HepG2 (cell line): ENCODE data around the gene MXRA7. TPM values are rescaled to one million over a fixed set of nuclear protein-coding genes. Genes with fewer than 3 reads are reported as not detected.

Experiments
- CHCHD3 ChIP-seq: sonication (generic); formaldehyde crosslinking; IDR thresholded peaks from 2 replicates; pipeline ENCODE4 v1.8.0; 2022; ENCODE audit warnings: mild to moderate bottlenecking, missing genetic modification reagents, moderate library complexity
- GZF1 ChIP-seq: sonication (generic); formaldehyde crosslinking; IDR thresholded peaks from 2 replicates; pipeline ENCODE4 v1.5.1; 2020; ENCODE audit warnings: mild to moderate bottlenecking, missing genetic modification reagents
- HNRNPK ChIP-seq: fragments of 200-400 bp; formaldehyde crosslinking; IDR thresholded peaks from 2 replicates; pipeline ENCODE4 v1.6.1; 2018; ENCODE audit warnings: low read length, low read depth, moderate library complexity, mild to moderate bottlenecking; ENCODE audit not compliant: poor library complexity, severe bottlenecking
- SAP130 ChIP-seq: IDR thresholded peaks from 2 replicates; pipeline ENCODE4 v1.6.1; 2016; ENCODE audit warnings: low read depth
- ZBTB8A ChIP-seq: sonication (generic); formaldehyde crosslinking; IDR thresholded peaks from 2 replicates; pipeline ENCODE4 v1.4.0; 2020; ENCODE audit warnings: mild to moderate bottlenecking, low read depth, missing genetic modification reagents, borderline replicate concordance
- ZNF446 ChIP-seq: sonication (generic); formaldehyde crosslinking; IDR thresholded peaks from 2 replicates; pipeline ENCODE4 v1.5.0; 2020; ENCODE audit warnings: mild to moderate bottlenecking, missing genetic modification reagents
- ZNF547 ChIP-seq: sonication (generic); formaldehyde crosslinking; IDR thresholded peaks from 2 replicates; pipeline ENCODE4 v1.5.1; 2020; ENCODE audit warnings: mild to moderate bottlenecking, missing genetic modification reagents
- ZSCAN20 ChIP-seq: sonication (generic); formaldehyde crosslinking; IDR thresholded peaks from 2 replicates; pipeline ENCODE4 v1.4.0; 2020; ENCODE audit warnings: missing genetic modification reagents, mild to moderate bottlenecking, borderline replicate concordance
- polyA plus RNA-seq, 8 experiments: library from polyadenylated mRNA; depleted of rRNA in 3 of 8; stranded (reverse) in 7 of 8; unstranded in 1 of 8; fragments of >200 nt; fragmentation: Illumina TruSeq in 4 of 8; extraction: Trizol in 4 of 8; gene quantifications; 2 replicates each; pipeline versions ENCODE4 v1.2.1 to v1.2.3, GENCODE V29; 2011 to 2016; ENCODE audit warnings: low read depth in 4 of 8, missing spikeins in 1 of 8, mixed read lengths in 1 of 8; ENCODE audit not compliant: insufficient read depth in 1 of 8
- total RNA-seq, 5 experiments: library from RNA; depleted of rRNA; stranded (reverse); fragments of >200 nt; fragmentation: Illumina TruSeq; extraction: Trizol; gene quantifications; 2 replicates each; pipeline ENCODE4 v1.2.3, GENCODE V29; 2016; ENCODE audit warnings: low read depth in 1 of 5
- TF ChIP-seq, protein P1 (sequence below): sonication (generic); formaldehyde crosslinking; IDR thresholded peaks from 2 replicates; pipeline ENCODE4 v1.5.0; 2020; ENCODE audit warnings: missing genetic modification reagents, mild to moderate bottlenecking, borderline replicate concordance
- TF ChIP-seq, protein P2 (sequence below): sonication (generic); formaldehyde crosslinking; IDR thresholded peaks from 2 replicates; pipeline ENCODE4 v1.4.0; 2020; ENCODE audit warnings: missing genetic modification reagents
- TF ChIP-seq, protein P3 (sequence below): sonication (generic); formaldehyde crosslinking; IDR thresholded peaks from 2 replicates; pipeline ENCODE4 v1.4.0; 2020; ENCODE audit warnings: missing genetic modification reagents
- TF ChIP-seq, protein P4 (sequence below), 2 experiments: IDR thresholded peaks; 2 replicates each; pipeline ENCODE4 v1.6.1; 2011 to 2012; ENCODE audit warnings: low read length in 2 of 2, borderline replicate concordance in 1 of 2, low read depth in 1 of 2, mild to moderate bottlenecking in 1 of 2, moderate library complexity in 1 of 2
- TF ChIP-seq, protein P5 (sequence below): sonication (generic); formaldehyde crosslinking; IDR thresholded peaks from 2 replicates; pipeline ENCODE4 v1.4.0; 2020; ENCODE audit warnings: missing genetic modification reagents, borderline replicate concordance

MXRA7 gene
- total and polyA plus RNA-seq, 2 of the 13 experiments (the other 11 are each of a cell fraction or from before 2014, with no cell fraction given), result 44.8 to 112 TPM

DNA sequence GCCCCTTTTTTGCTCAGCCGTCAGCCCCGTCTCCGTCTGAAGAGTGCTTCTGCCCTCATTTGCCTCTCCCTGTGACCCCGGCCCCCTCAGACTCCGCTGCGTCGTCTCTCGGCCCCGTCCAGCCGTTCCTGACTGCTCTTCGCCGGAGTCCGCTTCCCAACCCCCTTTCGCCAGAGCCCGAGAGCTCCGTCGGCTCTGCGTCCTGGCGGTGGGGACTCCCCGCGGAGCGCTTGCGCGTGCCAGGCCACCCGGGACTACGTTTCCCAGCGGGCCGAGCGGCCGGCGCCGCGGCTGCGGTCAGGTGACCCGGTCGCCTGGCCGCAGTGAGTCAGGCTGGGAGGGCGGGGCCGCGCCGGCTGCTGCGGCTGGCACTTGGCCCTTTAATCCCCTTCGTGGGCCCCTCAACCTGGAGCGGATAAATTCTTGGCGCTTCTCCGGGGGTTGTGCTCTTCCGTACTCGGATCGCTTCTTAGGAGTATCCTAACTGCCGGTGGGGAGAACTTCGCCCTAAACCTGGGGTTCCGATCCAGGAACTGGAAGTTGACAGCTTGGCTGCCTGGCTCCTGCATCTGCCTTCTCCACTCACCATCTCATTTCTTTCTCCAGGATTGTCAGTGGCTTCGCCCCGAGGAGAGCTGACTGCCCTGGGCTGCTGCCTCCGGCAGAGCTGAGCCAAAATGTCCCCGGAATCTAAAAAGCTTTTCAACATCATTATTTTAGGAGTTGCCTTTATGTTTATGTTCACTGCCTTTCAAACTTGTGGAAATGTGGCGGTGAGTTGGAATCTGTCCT, 27.1 kb upstream of the MXRA7 start, which contains the start of gene MFSD11 (continued):
- TF ChIP-seq, protein P1, sequence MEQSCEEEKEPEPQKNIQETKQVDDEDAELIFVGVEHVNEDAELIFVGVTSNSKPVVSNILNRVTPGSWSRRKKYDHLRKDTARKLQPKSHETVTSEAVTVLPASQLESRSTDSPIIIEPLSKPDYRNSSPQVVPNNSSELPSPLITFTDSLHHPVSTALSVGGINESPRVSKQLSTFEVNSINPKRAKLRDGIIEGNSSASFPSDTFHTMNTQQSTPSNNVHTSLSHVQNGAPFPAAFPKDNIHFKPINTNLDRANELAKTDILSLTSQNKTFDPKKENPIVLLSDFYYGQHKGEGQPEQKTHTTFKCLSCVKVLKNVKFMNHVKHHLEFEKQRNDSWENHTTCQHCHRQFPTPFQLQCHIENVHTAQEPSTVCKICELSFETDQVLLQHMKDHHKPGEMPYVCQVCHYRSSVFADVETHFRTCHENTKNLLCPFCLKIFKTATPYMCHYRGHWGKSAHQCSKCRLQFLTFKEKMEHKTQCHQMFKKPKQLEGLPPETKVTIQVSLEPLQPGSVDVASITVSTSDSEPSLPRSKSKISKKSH, result no peak
- no peak; the same call in 1 of the 2 replicates for TF ChIP-seq ZSCAN20 (CRISPR knock-in tag)
- TF ChIP-seq HNRNPK, result peak; percentile 87
- no peak for TF ChIP-seq CHCHD3 (CRISPR knock-in tag)
- peak; percentile 94 for TF ChIP-seq SAP130 (CRISPR knock-in tag)
- TF ChIP-seq, protein P2, sequence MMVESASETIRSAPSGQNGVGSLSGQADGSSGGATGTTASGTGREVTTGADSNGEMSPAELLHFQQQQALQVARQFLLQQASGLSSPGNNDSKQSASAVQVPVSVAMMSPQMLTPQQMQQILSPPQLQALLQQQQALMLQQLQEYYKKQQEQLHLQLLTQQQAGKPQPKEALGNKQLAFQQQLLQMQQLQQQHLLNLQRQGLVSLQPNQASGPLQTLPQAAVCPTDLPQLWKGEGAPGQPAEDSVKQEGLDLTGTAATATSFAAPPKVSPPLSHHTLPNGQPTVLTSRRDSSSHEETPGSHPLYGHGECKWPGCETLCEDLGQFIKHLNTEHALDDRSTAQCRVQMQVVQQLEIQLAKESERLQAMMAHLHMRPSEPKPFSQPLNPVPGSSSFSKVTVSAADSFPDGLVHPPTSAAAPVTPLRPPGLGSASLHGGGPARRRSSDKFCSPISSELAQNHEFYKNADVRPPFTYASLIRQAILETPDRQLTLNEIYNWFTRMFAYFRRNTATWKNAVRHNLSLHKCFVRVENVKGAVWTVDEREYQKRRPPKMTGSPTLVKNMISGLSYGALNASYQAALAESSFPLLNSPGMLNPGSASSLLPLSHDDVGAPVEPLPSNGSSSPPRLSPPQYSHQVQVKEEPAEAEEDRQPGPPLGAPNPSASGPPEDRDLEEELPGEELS (CRISPR knock-in tag), result no peak; the same call in 1 of the 2 replicates
- TF ChIP-seq, protein P3, sequence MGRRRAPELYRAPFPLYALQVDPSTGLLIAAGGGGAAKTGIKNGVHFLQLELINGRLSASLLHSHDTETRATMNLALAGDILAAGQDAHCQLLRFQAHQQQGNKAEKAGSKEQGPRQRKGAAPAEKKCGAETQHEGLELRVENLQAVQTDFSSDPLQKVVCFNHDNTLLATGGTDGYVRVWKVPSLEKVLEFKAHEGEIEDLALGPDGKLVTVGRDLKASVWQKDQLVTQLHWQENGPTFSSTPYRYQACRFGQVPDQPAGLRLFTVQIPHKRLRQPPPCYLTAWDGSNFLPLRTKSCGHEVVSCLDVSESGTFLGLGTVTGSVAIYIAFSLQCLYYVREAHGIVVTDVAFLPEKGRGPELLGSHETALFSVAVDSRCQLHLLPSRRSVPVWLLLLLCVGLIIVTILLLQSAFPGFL (CRISPR knock-in tag), result no peak
- peak; percentile 59; the same call in 1 of the 2 replicates for TF ChIP-seq ZBTB8A (CRISPR knock-in tag)
- TF ChIP-seq ZNF446, result peak; percentile 83; the same call in 1 of the 2 replicates
- TF ChIP-seq, protein P4, sequence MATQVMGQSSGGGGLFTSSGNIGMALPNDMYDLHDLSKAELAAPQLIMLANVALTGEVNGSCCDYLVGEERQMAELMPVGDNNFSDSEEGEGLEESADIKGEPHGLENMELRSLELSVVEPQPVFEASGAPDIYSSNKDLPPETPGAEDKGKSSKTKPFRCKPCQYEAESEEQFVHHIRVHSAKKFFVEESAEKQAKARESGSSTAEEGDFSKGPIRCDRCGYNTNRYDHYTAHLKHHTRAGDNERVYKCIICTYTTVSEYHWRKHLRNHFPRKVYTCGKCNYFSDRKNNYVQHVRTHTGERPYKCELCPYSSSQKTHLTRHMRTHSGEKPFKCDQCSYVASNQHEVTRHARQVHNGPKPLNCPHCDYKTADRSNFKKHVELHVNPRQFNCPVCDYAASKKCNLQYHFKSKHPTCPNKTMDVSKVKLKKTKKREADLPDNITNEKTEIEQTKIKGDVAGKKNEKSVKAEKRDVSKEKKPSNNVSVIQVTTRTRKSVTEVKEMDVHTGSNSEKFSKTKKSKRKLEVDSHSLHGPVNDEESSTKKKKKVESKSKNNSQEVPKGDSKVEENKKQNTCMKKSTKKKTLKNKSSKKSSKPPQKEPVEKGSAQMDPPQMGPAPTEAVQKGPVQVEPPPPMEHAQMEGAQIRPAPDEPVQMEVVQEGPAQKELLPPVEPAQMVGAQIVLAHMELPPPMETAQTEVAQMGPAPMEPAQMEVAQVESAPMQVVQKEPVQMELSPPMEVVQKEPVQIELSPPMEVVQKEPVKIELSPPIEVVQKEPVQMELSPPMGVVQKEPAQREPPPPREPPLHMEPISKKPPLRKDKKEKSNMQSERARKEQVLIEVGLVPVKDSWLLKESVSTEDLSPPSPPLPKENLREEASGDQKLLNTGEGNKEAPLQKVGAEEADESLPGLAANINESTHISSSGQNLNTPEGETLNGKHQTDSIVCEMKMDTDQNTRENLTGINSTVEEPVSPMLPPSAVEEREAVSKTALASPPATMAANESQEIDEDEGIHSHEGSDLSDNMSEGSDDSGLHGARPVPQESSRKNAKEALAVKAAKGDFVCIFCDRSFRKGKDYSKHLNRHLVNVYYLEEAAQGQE (IDR thresholded peaks at IDR 0.05; ENCODE audit: borderline replicate concordance in 1 of 2, low read depth in 1 of 2, low read length in 2 of 2), result no peak
- TF ChIP-seq GZF1, result no peak; the same call in 1 of the 2 replicates
- no peak for TF ChIP-seq ZNF547 (CRISPR knock-in tag)
- TF ChIP-seq, protein P5, sequence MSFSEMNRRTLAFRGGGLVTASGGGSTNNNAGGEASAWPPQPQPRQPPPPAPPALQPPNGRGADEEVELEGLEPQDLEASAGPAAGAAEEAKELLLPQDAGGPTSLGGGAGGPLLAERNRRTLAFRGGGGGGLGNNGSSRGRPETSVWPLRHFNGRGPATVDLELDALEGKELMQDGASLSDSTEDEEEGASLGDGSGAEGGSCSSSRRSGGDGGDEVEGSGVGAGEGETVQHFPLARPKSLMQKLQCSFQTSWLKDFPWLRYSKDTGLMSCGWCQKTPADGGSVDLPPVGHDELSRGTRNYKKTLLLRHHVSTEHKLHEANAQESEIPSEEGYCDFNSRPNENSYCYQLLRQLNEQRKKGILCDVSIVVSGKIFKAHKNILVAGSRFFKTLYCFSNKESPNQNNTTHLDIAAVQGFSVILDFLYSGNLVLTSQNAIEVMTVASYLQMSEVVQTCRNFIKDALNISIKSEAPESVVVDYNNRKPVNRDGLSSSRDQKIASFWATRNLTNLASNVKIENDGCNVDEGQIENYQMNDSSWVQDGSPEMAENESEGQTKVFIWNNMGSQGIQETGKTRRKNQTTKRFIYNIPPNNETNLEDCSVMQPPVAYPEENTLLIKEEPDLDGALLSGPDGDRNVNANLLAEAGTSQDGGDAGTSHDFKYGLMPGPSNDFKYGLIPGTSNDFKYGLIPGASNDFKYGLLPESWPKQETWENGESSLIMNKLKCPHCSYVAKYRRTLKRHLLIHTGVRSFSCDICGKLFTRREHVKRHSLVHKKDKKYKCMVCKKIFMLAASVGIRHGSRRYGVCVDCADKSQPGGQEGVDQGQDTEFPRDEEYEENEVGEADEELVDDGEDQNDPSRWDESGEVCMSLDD (CRISPR knock-in tag), result no peak
